IPS DF 19.7 (cell line): ENCODE measurements around the gene CCNL1.
"Not testable (repeated sequence)": the region's sequence is repeated elsewhere in the genome, so short reads cannot be mapped to it uniquely, and the experiment has no call there.

Experiments used
- DNase-seq: peaks from one replicate; pipeline ENCODE4 v3.0.0-alpha.2; 2013; ENCODE audit warnings: low read depth, low spot score

CCNL1 gene

GRCh38 chr3:157104928-157105652 lies 54.9 kb downstream of the CCNL1 start:
- peak; percentile 77 for DNase-seq

- DNase-seq, result no peak
Measured at GRCh38 chr3:157104521-157104920, 55.4 kb downstream of the CCNL1 start.

- DNase-seq, result no peak
Measured at GRCh38 chr3:157103860-157104259, 56.1 kb downstream of the CCNL1 start.

GRCh38 chr3:157103280-157103679 lies 56.7 kb downstream of the CCNL1 start:
- DNase-seq, result no peak

- DNase-seq, result not testable (repeated sequence)
Measured at GRCh38 chr3:157102595-157102994, 57.4 kb downstream of the CCNL1 start.

GRCh38 chr3:157102098-157102497 lies 57.8 kb downstream of the CCNL1 start:
- no peak for DNase-seq

- no peak for DNase-seq
Measured at GRCh38 chr3:157101486-157101885, 58.5 kb downstream of the CCNL1 start.

- DNase-seq, result no peak
Measured at GRCh38 chr3:157100608-157101396, 59.1 kb downstream of the CCNL1 start.

GRCh38 chr3:157100096-157100477 lies 59.9 kb downstream of the CCNL1 start:
- no peak for DNase-seq

- no peak for DNase-seq
Measured at GRCh38 chr3:157099326-157100095, 60.4 kb downstream of the CCNL1 start.

GRCh38 chr3:157098823-157099185 lies 61.1 kb downstream of the CCNL1 start:
- DNase-seq, result no peak

GRCh38 chr3:157098121-157098822 lies 61.7 kb downstream of the CCNL1 start:
- no peak for DNase-seq
